K562 (cell line): ENCODE results near the gene ZC3H15. TPM values are rescaled to one million over a fixed set of nuclear protein-coding genes. Genes with fewer than 3 reads are reported as not detected.
"Not testable (repeated sequence)": the region's sequence is repeated elsewhere in the genome, so short reads cannot be mapped to it uniquely, and the experiment has no call there.

ENCODE experiments used
- ATAC-seq: fragments of 200-7000 bp; cut with Tn5 transposase; 3 replicates; pipeline ENCODE4 v1.9.1; 2020; ENCODE audit warnings: moderate library complexity
- BruUV-seq: library from RNA; stranded (reverse); fragments of 400-500 nt; replicated peaks from 2 replicates; lab custom pipeline; 2021; lab: Mats Ljungman, UMichigan
- CTCF ChIA-PET: fragments of 300-600 bp; formaldehyde crosslinking; extraction: SDS; loops from one replicate; lab custom pipeline; 2021; ENCODE audit warnings: low intra/inter-chr PET ratio; lab: Yijun Ruan, JAX
- POLR2A ChIA-PET: fragments of 300-600, 350-650 bp; sonication (Branson Sonifier 250); formaldehyde crosslinking; extraction: SDS; loops from one replicate; lab custom pipeline; 2021; ENCODE audit warnings: antibody characterized with exemption, inconsistent platforms; lab: Yijun Ruan, JAX
- DNase-seq, 4 experiments: peaks; one replicate each; pipeline versions ENCODE4 v3.0.0 to v3.0.0-alpha.2; 2011 to 2018; ENCODE audit warnings: low spot score in 3 of 4, mixed read lengths in 3 of 4; ENCODE audit errors: extremely low read depth in 1 of 4
- FAIRE-seq: peaks from 2 replicates; lab custom pipeline; 2011; peaks lifted over from hg19 to GRCh38; lab: Jason Lieb, UNC
- H2AFZ ChIP-seq: 2 replicates; pipeline ENCODE4 v1.6.0; 2011; ENCODE audit warnings: low read depth, low read length, control low read depth, inconsistent platforms
- H3K27ac ChIP-seq: fragments of 200-600 bp; 3 replicates; pipeline ENCODE4 v1.8.0; 2011; ENCODE audit warnings: low read depth, mild to moderate bottlenecking, control low read depth, inconsistent platforms, low read length, moderate library complexity, mixed read lengths; ENCODE audit errors: extremely low read depth
- H3K27me3 ChIP-seq, 2 experiments: fragments of 300-600 bp in 1 of 2; 2 replicates in 1 of 2; 3 replicates in 1 of 2; pipeline versions ENCODE4 v1.6.0 to v1.8.0; 2011; ENCODE audit warnings: inconsistent platforms in 2 of 2, low read length in 2 of 2, mild to moderate bottlenecking in 1 of 2, mixed read lengths in 1 of 2, moderate library complexity in 1 of 2; ENCODE audit not compliant: control insufficient read depth in 2 of 2, insufficient read depth in 2 of 2
- H3K36me3 ChIP-seq: fragments of 300-600 bp; 3 replicates; pipeline ENCODE4 v1.8.0; 2011; ENCODE audit warnings: mild to moderate bottlenecking, low read length, inconsistent platforms; ENCODE audit not compliant: control insufficient read depth, insufficient read depth
- H3K4me1 ChIP-seq, 2 experiments: fragments of 200-600 bp in 1 of 2; replicated peaks in 1 of 2; 2 replicates in 1 of 2; 3 replicates in 1 of 2; pipeline versions ENCODE4 v1.5.1 to v1.8.0; 2011; ENCODE audit warnings: inconsistent platforms in 2 of 2, low read length in 2 of 2, mild to moderate bottlenecking in 1 of 2, mixed read lengths in 1 of 2, moderate library complexity in 1 of 2; ENCODE audit not compliant: control insufficient read depth in 2 of 2, insufficient read depth in 2 of 2
- H3K4me2 ChIP-seq: 2 replicates; pipeline ENCODE4 v1.6.1; 2011; ENCODE audit warnings: low read length, control low read depth, inconsistent platforms, mixed read lengths; ENCODE audit not compliant: insufficient read depth
- H3K4me3 ChIP-seq: fragments of 200-600 bp; sonication (generic), shearing (Covaris generic); 2 replicates; pipeline ENCODE4 v1.5.1; 2016; ENCODE audit warnings: control low read depth, inconsistent platforms
- H3K79me2 ChIP-seq: fragments of 200-600 bp; 3 replicates; pipeline ENCODE4 v1.8.0; 2011; ENCODE audit warnings: low read length, inconsistent platforms; ENCODE audit not compliant: control insufficient read depth, insufficient read depth
- H3K9ac ChIP-seq, 2 experiments: 2 replicates each; pipeline versions ENCODE4 v1.6.0 to v1.6.1; 2011; ENCODE audit warnings: low read depth in 2 of 2, low read length in 2 of 2, control low read depth in 1 of 2, inconsistent platforms in 1 of 2, mild to moderate bottlenecking in 1 of 2, mixed read lengths in 1 of 2; ENCODE audit not compliant: insufficient read depth in 1 of 2
- H3K9me1 ChIP-seq: one replicate; pipeline ENCODE4 v1.6.0; 2011; ENCODE audit warnings: inconsistent platforms, mild to moderate bottlenecking, low read length, moderate library complexity; ENCODE audit not compliant: control insufficient read depth, insufficient read depth
- H3K9me3 ChIP-seq: replicated peaks from 2 replicates; pipeline ENCODE4 v1.5.1; 2011; ENCODE audit warnings: low read depth, low read length, inconsistent platforms; ENCODE audit not compliant: control insufficient read depth, insufficient read depth
- H4K20me1 ChIP-seq: replicated peaks from 2 replicates; pipeline ENCODE4 v1.6.1; 2011; ENCODE audit warnings: low read length, inconsistent platforms, mixed read lengths; ENCODE audit not compliant: control insufficient read depth, insufficient read depth
- GTF2F1 ChIP-seq: IDR thresholded peaks from 2 replicates; pipeline ENCODE4 v1.6.1; 2011; ENCODE audit warnings: low read depth, low read length, improper control_type of control experiment
- NEUROD1 ChIP-seq: fragments of 150-350 bp; IDR thresholded peaks from 2 replicates; pipeline ENCODE4 v1.6.1; 2014; ENCODE audit warnings: borderline replicate concordance, low read length, low read depth; ENCODE audit not compliant: partially characterized antibody
- RCOR1 ChIP-seq, 2 experiments: IDR thresholded peaks; 2 replicates each; pipeline ENCODE4 v1.6.1; 2012; ENCODE audit warnings: low read depth in 2 of 2, low read length in 2 of 2, borderline replicate concordance in 1 of 2, improper control_type of control experiment in 1 of 2
- ZNF354B ChIP-seq: fragments of 250-450 bp; sonication (Bioruptor Pico); IDR thresholded peaks from 2 replicates; pipeline ENCODE4 v1.4.0; 2020
- WGBS: fragments of 100-300 bp; shearing (Covaris generic); methylation state at CpG from one replicate; pipeline ENCODE4 v1.1.6; 2016; ENCODE audit warnings: low coverage, mixed read lengths; ENCODE audit not compliant: insufficient coverage; ENCODE audit errors: missing lambda C conversion rate; 5-methylcytosine and 5-hydroxymethylcytosine counted together
- in situ Hi-C: fragments of 300-500 bp; cut with MboI; formaldehyde crosslinking; loops from 4 replicates; pipeline ENCODE4 v1.15.0; 2018; ENCODE audit warnings: inconsistent platforms, mixed read lengths
- intact Hi-C: fragments of 100-400 bp; cut with micrococcal nuclease; formaldehyde crosslinking; loops from 2 replicates; pipeline ENCODE4 v1.14.2; 2022
- polyA plus RNA-seq, 8 experiments: library from polyadenylated mRNA; depleted of rRNA in 4 of 8; stranded (reverse) in 5 of 8; unstranded in 3 of 8; fragments of >200 nt; fragmentation: Nextera tagmentation in 2 of 8; fragmentation: Illumina TruSeq in 1 of 8; extraction: Ambion mirVana in 2 of 8; extraction: Trizol in 1 of 8; gene quantifications; 2 replicates each; pipeline versions ENCODE4 v1.2.1 to v1.2.3, GENCODE V29; 2011 to 2014; ENCODE audit warnings: inconsistent platforms in 1 of 8, missing spikeins in 1 of 8
- total RNA-seq, 7 experiments: library from RNA; depleted of rRNA in 6 of 7; stranded (reverse); fragments of >200 nt in 6 of 7; fragmentation: Illumina TruSeq in 2 of 7; extraction: Trizol in 2 of 7; gene quantifications; 2 replicates each; pipeline versions ENCODE4 v1.2.1 to v1.2.3, GENCODE V29; 2011 to 2021; ENCODE audit warnings: low replicate concordance in 1 of 7
- TF ChIP-seq, protein P1 (sequence below): fragments of 200-600 bp; sonication (generic); IDR thresholded peaks from one replicate; pipeline ENCODE4 v1.6.1; 2012; ENCODE audit warnings: mild to moderate bottlenecking, low read depth, low read length, inconsistent platforms
- TF ChIP-seq, protein P2 (sequence below): sonication (generic); formaldehyde crosslinking; IDR thresholded peaks from 2 replicates; pipeline ENCODE4 v1.8.0; 2022; ENCODE audit warnings: mild to moderate bottlenecking, low read depth, missing genetic modification reagents

The ZC3H15 gene
- total and polyA plus RNA-seq, 9 of the 15 experiments (the other 6 are each of a cell fraction or from before 2014, with no cell fraction given) = 132 to 286 (median 189) TPM

DNA sequence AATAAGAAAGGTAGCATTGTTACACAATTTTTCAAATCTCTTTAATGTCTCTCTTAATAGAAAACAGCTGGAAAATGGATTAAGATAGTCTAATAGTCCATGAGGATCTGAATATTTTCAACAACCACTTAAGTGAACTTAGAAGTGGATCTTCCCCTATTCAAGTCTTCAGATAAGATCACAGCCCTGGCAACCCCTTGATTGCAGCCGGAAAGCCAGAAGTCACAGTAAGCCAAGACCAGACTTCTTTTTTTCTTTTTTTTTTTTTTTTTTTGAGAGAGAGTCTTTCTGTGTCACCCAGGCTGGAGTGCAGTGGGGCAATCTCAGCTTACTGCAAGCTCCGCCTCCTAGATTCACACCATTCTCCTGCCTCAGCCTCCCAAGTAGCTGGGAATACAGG lies 18.6 kb upstream of the ZC3H15 start (continued):
- TF ChIP-seq, protein P1, sequence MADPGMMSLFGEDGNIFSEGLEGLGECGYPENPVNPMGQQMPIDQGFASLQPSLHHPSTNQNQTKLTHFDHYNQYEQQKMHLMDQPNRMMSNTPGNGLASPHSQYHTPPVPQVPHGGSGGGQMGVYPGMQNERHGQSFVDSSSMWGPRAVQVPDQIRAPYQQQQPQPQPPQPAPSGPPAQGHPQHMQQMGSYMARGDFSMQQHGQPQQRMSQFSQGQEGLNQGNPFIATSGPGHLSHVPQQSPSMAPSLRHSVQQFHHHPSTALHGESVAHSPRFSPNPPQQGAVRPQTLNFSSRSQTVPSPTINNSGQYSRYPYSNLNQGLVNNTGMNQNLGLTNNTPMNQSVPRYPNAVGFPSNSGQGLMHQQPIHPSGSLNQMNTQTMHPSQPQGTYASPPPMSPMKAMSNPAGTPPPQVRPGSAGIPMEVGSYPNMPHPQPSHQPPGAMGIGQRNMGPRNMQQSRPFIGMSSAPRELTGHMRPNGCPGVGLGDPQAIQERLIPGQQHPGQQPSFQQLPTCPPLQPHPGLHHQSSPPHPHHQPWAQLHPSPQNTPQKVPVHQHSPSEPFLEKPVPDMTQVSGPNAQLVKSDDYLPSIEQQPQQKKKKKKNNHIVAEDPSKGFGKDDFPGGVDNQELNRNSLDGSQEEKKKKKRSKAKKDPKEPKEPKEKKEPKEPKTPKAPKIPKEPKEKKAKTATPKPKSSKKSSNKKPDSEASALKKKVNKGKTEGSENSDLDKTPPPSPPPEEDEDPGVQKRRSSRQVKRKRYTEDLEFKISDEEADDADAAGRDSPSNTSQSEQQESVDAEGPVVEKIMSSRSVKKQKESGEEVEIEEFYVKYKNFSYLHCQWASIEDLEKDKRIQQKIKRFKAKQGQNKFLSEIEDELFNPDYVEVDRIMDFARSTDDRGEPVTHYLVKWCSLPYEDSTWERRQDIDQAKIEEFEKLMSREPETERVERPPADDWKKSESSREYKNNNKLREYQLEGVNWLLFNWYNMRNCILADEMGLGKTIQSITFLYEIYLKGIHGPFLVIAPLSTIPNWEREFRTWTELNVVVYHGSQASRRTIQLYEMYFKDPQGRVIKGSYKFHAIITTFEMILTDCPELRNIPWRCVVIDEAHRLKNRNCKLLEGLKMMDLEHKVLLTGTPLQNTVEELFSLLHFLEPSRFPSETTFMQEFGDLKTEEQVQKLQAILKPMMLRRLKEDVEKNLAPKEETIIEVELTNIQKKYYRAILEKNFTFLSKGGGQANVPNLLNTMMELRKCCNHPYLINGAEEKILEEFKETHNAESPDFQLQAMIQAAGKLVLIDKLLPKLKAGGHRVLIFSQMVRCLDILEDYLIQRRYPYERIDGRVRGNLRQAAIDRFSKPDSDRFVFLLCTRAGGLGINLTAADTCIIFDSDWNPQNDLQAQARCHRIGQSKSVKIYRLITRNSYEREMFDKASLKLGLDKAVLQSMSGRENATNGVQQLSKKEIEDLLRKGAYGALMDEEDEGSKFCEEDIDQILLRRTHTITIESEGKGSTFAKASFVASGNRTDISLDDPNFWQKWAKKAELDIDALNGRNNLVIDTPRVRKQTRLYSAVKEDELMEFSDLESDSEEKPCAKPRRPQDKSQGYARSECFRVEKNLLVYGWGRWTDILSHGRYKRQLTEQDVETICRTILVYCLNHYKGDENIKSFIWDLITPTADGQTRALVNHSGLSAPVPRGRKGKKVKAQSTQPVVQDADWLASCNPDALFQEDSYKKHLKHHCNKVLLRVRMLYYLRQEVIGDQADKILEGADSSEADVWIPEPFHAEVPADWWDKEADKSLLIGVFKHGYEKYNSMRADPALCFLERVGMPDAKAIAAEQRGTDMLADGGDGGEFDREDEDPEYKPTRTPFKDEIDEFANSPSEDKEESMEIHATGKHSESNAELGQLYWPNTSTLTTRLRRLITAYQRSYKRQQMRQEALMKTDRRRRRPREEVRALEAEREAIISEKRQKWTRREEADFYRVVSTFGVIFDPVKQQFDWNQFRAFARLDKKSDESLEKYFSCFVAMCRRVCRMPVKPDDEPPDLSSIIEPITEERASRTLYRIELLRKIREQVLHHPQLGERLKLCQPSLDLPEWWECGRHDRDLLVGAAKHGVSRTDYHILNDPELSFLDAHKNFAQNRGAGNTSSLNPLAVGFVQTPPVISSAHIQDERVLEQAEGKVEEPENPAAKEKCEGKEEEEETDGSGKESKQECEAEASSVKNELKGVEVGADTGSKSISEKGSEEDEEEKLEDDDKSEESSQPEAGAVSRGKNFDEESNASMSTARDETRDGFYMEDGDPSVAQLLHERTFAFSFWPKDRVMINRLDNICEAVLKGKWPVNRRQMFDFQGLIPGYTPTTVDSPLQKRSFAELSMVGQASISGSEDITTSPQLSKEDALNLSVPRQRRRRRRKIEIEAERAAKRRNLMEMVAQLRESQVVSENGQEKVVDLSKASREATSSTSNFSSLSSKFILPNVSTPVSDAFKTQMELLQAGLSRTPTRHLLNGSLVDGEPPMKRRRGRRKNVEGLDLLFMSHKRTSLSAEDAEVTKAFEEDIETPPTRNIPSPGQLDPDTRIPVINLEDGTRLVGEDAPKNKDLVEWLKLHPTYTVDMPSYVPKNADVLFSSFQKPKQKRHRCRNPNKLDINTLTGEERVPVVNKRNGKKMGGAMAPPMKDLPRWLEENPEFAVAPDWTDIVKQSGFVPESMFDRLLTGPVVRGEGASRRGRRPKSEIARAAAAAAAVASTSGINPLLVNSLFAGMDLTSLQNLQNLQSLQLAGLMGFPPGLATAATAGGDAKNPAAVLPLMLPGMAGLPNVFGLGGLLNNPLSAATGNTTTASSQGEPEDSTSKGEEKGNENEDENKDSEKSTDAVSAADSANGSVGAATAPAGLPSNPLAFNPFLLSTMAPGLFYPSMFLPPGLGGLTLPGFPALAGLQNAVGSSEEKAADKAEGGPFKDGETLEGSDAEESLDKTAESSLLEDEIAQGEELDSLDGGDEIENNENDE = no peak
- TF ChIP-seq RCOR1 (IDR thresholded peaks at IDR 0.05; ENCODE audit: borderline replicate concordance in 1 of 2, low read depth in 2 of 2, low read length in 2 of 2) = no peak
- no peak for TF ChIP-seq NEUROD1
- TF ChIP-seq GTF2F1 = no peak
- TF ChIP-seq, protein P2, sequence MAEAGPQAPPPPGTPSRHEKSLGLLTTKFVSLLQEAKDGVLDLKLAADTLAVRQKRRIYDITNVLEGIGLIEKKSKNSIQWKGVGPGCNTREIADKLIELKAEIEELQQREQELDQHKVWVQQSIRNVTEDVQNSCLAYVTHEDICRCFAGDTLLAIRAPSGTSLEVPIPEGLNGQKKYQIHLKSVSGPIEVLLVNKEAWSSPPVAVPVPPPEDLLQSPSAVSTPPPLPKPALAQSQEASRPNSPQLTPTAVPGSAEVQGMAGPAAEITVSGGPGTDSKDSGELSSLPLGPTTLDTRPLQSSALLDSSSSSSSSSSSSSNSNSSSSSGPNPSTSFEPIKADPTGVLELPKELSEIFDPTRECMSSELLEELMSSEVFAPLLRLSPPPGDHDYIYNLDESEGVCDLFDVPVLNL (CRISPR knock-in tag) = no peak
- TF ChIP-seq ZNF354B (CRISPR knock-in tag) = no peak

DNA sequence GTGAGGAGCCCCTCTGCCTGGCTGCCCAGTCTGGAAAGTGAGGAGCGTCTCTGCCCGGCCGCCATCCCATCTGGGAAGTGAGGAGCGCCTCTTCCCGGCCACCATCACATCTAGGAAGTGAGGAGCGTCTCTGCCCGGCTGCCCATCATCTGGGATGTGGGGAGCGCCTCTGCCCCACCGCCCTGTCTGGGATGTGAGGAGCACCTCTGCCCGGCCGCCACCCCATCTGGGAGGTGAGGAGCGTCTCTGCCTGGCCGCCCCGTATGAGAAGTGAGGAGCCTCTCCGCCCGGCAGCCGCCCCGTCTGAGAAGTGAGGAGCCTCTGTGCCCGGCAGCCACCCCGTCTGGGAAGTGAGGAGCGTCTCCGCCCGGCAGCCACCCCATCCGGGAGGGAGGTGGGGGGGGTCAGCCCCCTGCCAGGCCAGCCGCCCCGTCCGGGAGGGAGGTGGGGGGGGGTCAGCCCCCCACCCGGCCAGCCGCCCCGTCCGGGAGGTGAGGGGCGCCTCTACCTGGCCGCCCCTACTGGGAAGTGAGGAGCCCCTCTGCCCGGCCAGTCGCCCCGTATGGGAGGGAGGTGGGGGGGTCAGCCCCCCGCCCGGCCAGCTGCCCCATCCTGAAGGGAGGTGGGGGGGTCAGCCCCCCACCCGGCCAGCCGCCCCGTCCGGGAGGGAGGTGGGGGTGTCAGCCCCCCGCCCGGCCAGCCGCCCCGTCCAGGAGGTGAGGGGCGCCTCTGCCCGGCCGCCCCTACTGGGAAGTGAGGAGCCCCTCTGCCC lies 13.2 kb upstream of the ZC3H15 start:
- FAIRE-seq = not testable (repeated sequence)

More for the DNA sequence above, 13.2 kb upstream of the ZC3H15 start:
- H4K20me1 ChIP-seq, H3K27ac ChIP-seq, H3K79me2 ChIP-seq, DNase-seq, intact Hi-C loops, H3K9me3 ChIP-seq, H3K9me1 ChIP-seq, POLR2A ChIA-PET, H3K4me2 ChIP-seq, CTCF ChIA-PET, H2AFZ ChIP-seq, H3K4me3 ChIP-seq, ATAC-seq, H3K4me1 ChIP-seq, in situ Hi-C loops, H3K36me3 ChIP-seq, BruUV-seq, H3K9ac ChIP-seq, H3K27me3 ChIP-seq: not testable (repeated sequence)
- WGBS = 84% methylated on average over 10 of the region's 49 CpGs
